ENCODE measurements around the gene TRMU. TPM values are rescaled to one million over a fixed set of nuclear protein-coding genes. Genes with fewer than 3 reads are reported as not detected.

TRMU gene
- total RNA-seq, 1 experiment from 2014 or later: 73.9 TPM

DNA sequence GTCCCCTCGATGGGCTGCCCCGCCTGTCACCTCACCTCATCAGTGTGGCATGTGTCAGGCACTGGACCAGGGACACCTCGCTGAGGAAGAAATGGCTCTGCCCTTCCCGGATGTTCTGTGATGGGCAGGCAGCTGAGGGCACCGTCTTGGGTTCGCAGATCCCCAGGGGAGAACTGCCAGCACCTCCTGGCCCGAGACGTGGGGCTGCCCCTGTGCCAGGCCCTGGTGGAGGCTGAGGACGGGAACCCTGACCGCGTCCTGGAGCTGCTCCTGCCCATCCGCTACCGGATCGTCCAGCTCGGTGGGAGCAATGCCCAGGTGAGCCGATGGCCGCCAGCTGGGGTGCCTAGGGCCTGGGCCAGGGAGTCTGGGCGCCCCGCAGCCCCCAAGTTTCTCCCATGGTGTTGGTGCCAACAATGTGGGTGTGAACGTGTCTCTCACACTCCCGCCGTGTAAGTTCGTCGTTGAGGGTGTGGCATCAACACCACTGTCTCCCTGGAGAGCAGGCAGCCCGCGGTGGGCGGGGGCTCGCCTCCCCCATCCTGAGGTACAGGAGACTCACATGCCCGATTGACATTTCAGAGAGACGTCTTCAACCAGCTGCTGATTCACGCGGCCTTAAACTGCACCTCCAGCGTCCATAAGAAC is 46.1 kb upstream of the TRMU start:
- H3K27me3 ChIP-seq (replicated peaks; ENCODE audit: control insufficient read depth, insufficient read depth, low read length): no peaks in the 10 kb centered on the region
- H3K27me3 Mint-ChIP-seq (ENCODE audit: insufficient read depth, unreplicated experiment): no peaks in the 10 kb centered on the region
- H3K4me1 ChIP-seq: no peaks in the 10 kb centered on the region
- H3K9me3 Mint-ChIP-seq (ENCODE audit: unreplicated experiment): no peaks in the 10 kb centered on the region
- no peaks in the 10 kb centered on the region for H3K4me1 Mint-ChIP-seq (ENCODE audit: low read depth, unreplicated experiment)
- ChIA-PET POLR2A (no interaction called here), CTCF (no interaction called here)
- no peak overlapping the region for H3K27ac Mint-ChIP-seq (ENCODE audit: unreplicated experiment)
- H3K4me3 Mint-ChIP-seq (ENCODE audit: unreplicated experiment): no peak overlapping the region
- no peaks in the 10 kb centered on the region for H3K9me3 ChIP-seq
- H3K36me3 ChIP-seq (ENCODE audit: control insufficient read depth, insufficient read depth, low read length): peaks cover 3% of the 10 kb centered on the region
- H3K4me3 ChIP-seq (ENCODE audit: low read depth, low read length): no peak overlapping the region
- TF ChIP-seq, protein P1, sequence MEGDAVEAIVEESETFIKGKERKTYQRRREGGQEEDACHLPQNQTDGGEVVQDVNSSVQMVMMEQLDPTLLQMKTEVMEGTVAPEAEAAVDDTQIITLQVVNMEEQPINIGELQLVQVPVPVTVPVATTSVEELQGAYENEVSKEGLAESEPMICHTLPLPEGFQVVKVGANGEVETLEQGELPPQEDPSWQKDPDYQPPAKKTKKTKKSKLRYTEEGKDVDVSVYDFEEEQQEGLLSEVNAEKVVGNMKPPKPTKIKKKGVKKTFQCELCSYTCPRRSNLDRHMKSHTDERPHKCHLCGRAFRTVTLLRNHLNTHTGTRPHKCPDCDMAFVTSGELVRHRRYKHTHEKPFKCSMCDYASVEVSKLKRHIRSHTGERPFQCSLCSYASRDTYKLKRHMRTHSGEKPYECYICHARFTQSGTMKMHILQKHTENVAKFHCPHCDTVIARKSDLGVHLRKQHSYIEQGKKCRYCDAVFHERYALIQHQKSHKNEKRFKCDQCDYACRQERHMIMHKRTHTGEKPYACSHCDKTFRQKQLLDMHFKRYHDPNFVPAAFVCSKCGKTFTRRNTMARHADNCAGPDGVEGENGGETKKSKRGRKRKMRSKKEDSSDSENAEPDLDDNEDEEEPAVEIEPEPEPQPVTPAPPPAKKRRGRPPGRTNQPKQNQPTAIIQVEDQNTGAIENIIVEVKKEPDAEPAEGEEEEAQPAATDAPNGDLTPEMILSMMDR (IDR thresholded peaks at IDR 0.05; ENCODE audit: insufficient read depth in 1 of 2, low read depth in 1 of 2, low read length in 1 of 2, severe bottlenecking in 1 of 2, unreplicated experiment in 1 of 2): no peak
- DNase-seq: no peak
- no TSS peak for BruUV-seq (replicated peaks)
- intact Hi-C loops (cut with micrococcal nuclease; ENCODE audit: unreplicated experiment): no loop called here
- peaks cover 50% of the 10 kb centered on the region for H3K36me3 Mint-ChIP-seq (ENCODE audit: insufficient read depth, unreplicated experiment)

DNA sequence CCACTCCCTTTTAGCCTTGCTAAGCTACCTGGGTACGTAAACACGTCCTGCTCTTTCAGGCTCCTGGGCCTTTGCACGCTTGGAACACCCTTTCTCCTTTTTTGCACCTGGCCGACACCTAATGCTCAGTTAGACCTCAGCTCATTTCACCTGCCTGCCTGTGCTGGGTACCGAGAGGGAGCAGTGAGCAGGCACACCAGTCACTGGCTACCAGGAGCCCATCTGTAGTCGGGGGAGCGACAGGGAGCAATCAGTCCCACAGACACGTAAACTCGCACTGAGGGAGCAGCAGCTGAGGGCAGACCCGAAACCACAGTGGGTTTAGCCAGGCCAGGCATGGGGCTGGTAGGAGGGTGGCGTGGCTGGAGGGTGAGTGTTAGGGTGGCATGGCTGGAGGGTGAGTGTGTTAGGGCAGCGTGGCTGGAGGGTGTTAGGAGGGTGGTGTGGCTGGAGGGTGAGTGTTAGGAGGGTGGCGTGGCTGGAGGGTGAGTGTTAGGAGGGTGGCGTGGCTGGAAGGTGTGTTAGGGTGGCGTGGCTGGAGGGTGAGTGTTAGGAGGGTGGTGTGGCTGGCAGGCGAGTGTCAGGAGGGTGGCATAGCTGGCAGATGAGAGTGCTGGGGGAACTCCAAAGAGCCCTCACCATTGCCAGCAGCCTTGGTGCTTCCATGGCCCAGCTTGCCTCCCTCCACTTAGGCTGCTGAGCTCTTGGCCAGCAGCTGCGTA is 45.2 kb upstream of the TRMU start:
- H3K4me1 Mint-ChIP-seq (ENCODE audit: low read depth, unreplicated experiment): peaks cover under 1% of the 10 kb centered on the region
- POLR2A ChIA-PET: no interaction called here
- DNase-seq: no peak
- no peaks in the 10 kb centered on the region for H3K27me3 Mint-ChIP-seq (ENCODE audit: insufficient read depth, unreplicated experiment)
- peak overlapping the region; percentile 17 for H3K27ac Mint-ChIP-seq (ENCODE audit: unreplicated experiment)
- intact Hi-C loops (cut with micrococcal nuclease; ENCODE audit: unreplicated experiment): no loop called here
- CTCF ChIA-PET: no interaction called here
- Histone ChIP-seq H3K36me3 (ENCODE audit: control insufficient read depth, insufficient read depth, low read length) (peaks cover 3% of the 10 kb centered on the region), H3K9me3 (no peaks in the 10 kb centered on the region), H3K4me3 (ENCODE audit: low read depth, low read length) (no peak overlapping the region), H3K27me3 (replicated peaks; ENCODE audit: control insufficient read depth, insufficient read depth, low read length) (no peaks in the 10 kb centered on the region), H3K4me1 (peaks cover 2% of the 10 kb centered on the region; the same call in 1 of the 2 replicates)
- H3K9me3 Mint-ChIP-seq (ENCODE audit: unreplicated experiment): no peaks in the 10 kb centered on the region
- BruUV-seq (replicated peaks): no TSS peak
- H3K36me3 Mint-ChIP-seq (ENCODE audit: insufficient read depth, unreplicated experiment): peaks cover 49% of the 10 kb centered on the region
- TF ChIP-seq, protein P1 (IDR thresholded peaks at IDR 0.05; ENCODE audit: insufficient read depth in 1 of 2, low read depth in 1 of 2, low read length in 1 of 2, severe bottlenecking in 1 of 2, unreplicated experiment in 1 of 2): no peak
- H3K4me3 Mint-ChIP-seq (ENCODE audit: unreplicated experiment): no peak overlapping the region

DNA sequence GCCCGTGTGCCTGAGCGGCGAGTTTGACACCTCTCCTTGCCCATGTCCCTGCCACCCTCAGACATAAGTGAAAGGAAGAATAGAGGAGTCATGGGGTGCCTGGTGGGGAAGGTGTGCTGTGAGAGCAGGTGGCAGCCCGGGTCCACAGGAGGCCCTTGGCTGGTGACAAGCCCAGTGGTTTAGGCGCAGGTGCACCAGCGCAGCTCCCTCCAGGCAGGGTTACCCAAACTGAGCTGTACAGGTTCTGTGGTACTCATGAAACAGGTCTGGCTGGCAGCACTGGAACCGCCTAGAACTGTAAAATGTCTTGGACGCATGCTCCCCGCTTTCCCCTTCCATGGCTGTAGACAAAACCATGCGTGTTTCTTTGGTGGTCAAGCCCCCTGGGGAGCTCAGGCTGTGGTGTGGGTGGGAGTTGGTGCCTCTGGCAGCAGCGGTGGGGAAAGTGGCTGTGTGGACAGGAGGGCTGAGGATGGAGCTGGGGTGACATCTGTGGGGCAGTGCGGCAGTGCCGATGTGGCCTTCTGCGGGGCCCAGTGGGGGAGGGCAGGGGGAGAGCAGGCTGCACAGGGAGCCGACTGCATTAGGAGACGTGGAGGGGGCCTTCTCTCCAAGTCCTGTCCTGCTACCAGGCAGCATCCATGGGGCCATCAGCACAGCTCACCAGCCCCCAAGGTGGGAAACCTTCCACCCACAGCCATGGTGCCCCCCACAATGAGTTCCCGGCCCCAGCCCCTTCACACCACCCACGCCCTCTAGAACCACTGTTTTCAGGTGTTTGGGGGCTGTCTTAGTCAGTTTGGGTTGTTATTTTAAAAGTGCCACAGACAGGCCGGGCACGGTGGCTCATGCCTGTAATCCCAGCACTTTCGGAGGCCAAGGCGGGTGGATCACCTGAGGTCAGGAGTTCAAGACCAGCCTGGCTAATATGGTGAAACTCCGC is 44.4 kb upstream of the TRMU start:
- Mint-ChIP-seq H3K36me3 (ENCODE audit: insufficient read depth, unreplicated experiment) (peaks cover 42% of the 10 kb centered on the region), H3K27me3 (ENCODE audit: insufficient read depth, unreplicated experiment) (no peaks in the 10 kb centered on the region), H3K4me3 (ENCODE audit: unreplicated experiment) (no peak overlapping the region), H3K9me3 (ENCODE audit: unreplicated experiment) (no peaks in the 10 kb centered on the region), H3K27ac (ENCODE audit: unreplicated experiment) (no peak overlapping the region), H3K4me1 (ENCODE audit: low read depth, unreplicated experiment) (peaks cover 9% of the 10 kb centered on the region)
- Histone ChIP-seq H3K27me3 (replicated peaks; ENCODE audit: control insufficient read depth, insufficient read depth, low read length) (no peaks in the 10 kb centered on the region), H3K9me3 (no peaks in the 10 kb centered on the region), H3K4me1 (peaks cover 8% of the 10 kb centered on the region; the same call in 1 of the 2 replicates), H3K36me3 (ENCODE audit: control insufficient read depth, insufficient read depth, low read length) (peaks cover 3% of the 10 kb centered on the region), H3K4me3 (ENCODE audit: low read depth, low read length) (no peak overlapping the region)
- TF ChIP-seq, protein P1 (IDR thresholded peaks at IDR 0.05; ENCODE audit: insufficient read depth in 1 of 2, low read depth in 1 of 2, low read length in 1 of 2, severe bottlenecking in 1 of 2, unreplicated experiment in 1 of 2): no peak
- ChIA-PET POLR2A (no interaction called here), CTCF (no interaction called here)
- intact Hi-C loops (cut with micrococcal nuclease; ENCODE audit: unreplicated experiment): no loop called here
- no TSS peak for BruUV-seq (replicated peaks)
- no peak for DNase-seq

Data from Caco-2 (cell line).